ENCODE results near the gene KRT17. TPM values are rescaled to one million over a fixed set of nuclear protein-coding genes. Genes with fewer than 3 reads are reported as not detected.

The KRT17 gene
- total RNA-seq, 1 donor from 2014 or later = not detected

DNA sequence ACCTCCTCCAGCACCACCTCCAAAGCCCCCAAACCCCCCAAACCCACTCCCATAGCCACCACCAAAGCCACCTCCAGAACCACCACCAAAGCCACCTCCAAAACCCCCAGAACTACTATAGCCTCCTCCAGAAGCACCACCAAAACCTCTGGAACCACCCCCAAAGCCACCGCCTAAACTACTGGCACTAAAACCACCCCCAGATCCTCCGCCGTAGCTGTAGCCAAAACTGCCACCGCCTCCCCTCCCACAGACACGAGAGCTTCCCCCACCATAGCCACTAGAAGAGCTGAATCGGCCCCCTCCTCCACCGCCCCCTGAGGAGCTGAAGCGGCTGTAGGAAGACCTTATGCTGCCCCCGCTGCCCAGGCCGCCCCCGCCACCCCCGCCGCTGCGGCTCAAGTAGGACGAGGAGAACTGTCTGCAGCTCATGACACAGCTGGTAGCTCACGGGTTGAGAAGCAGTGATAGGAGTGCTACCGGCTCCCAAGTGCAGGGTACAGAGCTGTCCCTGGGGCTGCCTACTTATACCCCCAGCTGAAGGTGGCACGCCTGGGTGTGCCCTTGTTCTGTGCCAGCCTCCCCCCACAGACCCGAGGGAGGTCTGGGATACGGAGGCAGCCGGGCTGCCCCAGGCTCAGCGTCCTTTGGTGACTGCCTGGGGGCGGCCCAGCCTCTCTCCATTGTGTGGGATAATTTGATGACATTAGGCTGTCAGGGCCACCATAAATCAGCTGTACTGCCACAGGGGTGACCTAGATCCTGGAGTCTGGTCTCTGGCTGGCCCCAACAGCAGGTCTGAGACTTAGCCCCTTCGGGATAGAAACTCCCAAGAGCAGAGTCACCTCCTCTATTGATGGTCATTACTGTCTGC lies 52.6 kb downstream of the KRT17 start, which contains the start of gene KRT9:
Gene KRT9, minus strand, starts transcription at position 499 of the 874 bp plus-strand sequence. Its CDS starts 67 bp downstream, at position 432.
- no peak for DNase-seq
- no peak within 1 kb of the TSS for H3K27ac ChIP-seq (replicated peaks)
- no peaks in the 10 kb centered on the region for H3K36me3 ChIP-seq
- H3K4me1 ChIP-seq = no peaks in the 10 kb centered on the region
- no peaks in the 10 kb centered on the region for H3K9me3 ChIP-seq (replicated peaks)
- peaks cover 87% of the 10 kb centered on the region for H3K27me3 ChIP-seq (ENCODE audit: low read depth)
- intact Hi-C loops (cut with micrococcal nuclease) = loop anchor here (10.0 kb wide), 1 partner anchor 73 kb away; no protein-coding TSS in a partner anchor
- no peak within 1 kb of the TSS for H3K4me3 ChIP-seq
- TF ChIP-seq, protein P1, sequence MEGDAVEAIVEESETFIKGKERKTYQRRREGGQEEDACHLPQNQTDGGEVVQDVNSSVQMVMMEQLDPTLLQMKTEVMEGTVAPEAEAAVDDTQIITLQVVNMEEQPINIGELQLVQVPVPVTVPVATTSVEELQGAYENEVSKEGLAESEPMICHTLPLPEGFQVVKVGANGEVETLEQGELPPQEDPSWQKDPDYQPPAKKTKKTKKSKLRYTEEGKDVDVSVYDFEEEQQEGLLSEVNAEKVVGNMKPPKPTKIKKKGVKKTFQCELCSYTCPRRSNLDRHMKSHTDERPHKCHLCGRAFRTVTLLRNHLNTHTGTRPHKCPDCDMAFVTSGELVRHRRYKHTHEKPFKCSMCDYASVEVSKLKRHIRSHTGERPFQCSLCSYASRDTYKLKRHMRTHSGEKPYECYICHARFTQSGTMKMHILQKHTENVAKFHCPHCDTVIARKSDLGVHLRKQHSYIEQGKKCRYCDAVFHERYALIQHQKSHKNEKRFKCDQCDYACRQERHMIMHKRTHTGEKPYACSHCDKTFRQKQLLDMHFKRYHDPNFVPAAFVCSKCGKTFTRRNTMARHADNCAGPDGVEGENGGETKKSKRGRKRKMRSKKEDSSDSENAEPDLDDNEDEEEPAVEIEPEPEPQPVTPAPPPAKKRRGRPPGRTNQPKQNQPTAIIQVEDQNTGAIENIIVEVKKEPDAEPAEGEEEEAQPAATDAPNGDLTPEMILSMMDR (IDR thresholded peaks at IDR 0.05; ENCODE audit: borderline replicate concordance) = no peak

Other genes starting within 250 kb of the KRT17 start
- not detected for gene KRT34, start 242.3 kb downstream of the KRT17 start, total RNA-seq
- not detected for gene KRT31, start 227.0 kb downstream of the KRT17 start, total RNA-seq
- gene KRT37, start 200.0 kb downstream of the KRT17 start, total RNA-seq = not detected
- not detected for gene KRT38, start 183.6 kb downstream of the KRT17 start, total RNA-seq
- 0.22 TPM for gene KRT32, start 157.2 kb downstream of the KRT17 start, total RNA-seq
- not detected for gene KRT35, start 143.4 kb downstream of the KRT17 start, total RNA-seq
- gene KRT36, start 134.7 kb downstream of the KRT17 start, total RNA-seq = not detected
- gene KRT13, start 119.0 kb downstream of the KRT17 start, total RNA-seq = not detected
- not detected for gene KRT15, start 105.7 kb downstream of the KRT17 start, total RNA-seq
- gene KRT19, start 96.3 kb downstream of the KRT17 start, total RNA-seq = 0.60 TPM
- not detected for gene KRT9, start 52.5 kb downstream of the KRT17 start, total RNA-seq
- gene KRT14, start 37.7 kb downstream of the KRT17 start, total RNA-seq = not detected
- gene KRT16, start 11.8 kb downstream of the KRT17 start, total RNA-seq = not detected
- 1,125 TPM for gene EIF1, start 64.3 kb upstream of the KRT17 start, total RNA-seq
- not detected for gene GAST, start 87.8 kb upstream of the KRT17 start, total RNA-seq
- gene HAP1, start 110.1 kb upstream of the KRT17 start, total RNA-seq = 0.14 TPM
- 160 TPM for gene JUP, start 162.1 kb upstream of the KRT17 start, total RNA-seq
- 6.0 TPM for gene P3H4, start 187.4 kb upstream of the KRT17 start, total RNA-seq
- gene FKBP10, start 188.4 kb upstream of the KRT17 start, total RNA-seq = 10.4 TPM
- gene NT5C3B, start 211.7 kb upstream of the KRT17 start, total RNA-seq = 18.3 TPM
- gene KLHL10, start 213.2 kb upstream of the KRT17 start, total RNA-seq = not detected
- 3.5 TPM for gene KLHL11, start 240.8 kb upstream of the KRT17 start, total RNA-seq

All from left ventricle myocardium inferior (tissue), 1 donor.